Inferior parietal cortex (tissue), 1 donor: ENCODE results near the gene TSC2.

Experiments
- DNase-seq: peaks from one replicate; pipeline ENCODE4 v3.0.0-alpha.2; 2016; ENCODE audit errors: extremely low spot score

The TSC2 gene

DNA sequence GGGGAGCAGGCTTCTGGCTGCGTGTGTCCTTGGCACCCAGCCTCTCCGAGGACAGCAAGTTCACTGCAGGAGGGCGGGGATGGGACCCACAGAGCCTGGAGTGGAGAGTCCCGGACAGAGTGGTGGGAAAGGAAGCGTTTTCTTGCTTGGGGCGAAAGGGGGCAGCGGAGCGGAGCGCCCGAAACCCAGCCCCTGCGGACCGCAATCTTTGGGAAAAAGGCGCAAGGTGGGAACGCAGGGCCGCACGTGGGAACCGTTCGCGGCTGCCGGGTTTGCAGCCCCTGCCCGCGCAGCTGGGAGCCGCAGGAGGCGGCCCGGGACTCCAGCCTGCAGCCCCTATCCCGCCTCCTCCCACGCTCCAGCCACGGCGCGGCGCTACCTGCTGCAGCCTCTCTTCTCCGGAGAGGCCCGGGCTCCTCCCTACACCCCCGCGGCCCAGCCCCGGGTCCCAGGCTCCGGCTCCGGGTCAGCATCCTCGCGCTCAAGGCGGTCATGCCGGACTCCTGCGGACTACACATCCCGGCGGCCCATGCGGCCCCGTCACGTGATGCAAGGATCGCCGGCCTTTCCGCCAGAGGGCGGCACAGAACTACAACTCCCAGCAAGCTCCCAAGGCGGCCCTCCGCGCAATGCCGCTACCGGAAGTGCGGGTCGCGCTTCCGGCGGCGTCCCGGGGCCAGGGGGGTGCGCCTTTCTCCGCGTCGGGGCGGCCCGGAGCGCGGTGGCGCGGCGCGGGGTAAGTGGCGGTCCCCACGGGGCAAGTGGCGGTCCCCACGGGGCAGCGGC lies at the start of gene TSC2, which contains the start of gene NTHL1:
Gene TSC2 (plus strand): TSS at position 656 of the 786 bp plus-strand sequence. CDS start 631 bp downstream, outside the sequence.
Gene NTHL1 (minus strand): TSS at position 505 of the 786 bp plus-strand sequence. CDS start 11 bp downstream, at position 494.
- peak; percentile 97 for DNase-seq

- no peak for DNase-seq
Observed at GRCh38 chr16:1998360-1998835, 49.4 kb upstream of the TSC2 start.

- DNase-seq: no peak
Observed at GRCh38 chr16:1998852-1999801, 48.7 kb upstream of the TSC2 start.

DNA sequence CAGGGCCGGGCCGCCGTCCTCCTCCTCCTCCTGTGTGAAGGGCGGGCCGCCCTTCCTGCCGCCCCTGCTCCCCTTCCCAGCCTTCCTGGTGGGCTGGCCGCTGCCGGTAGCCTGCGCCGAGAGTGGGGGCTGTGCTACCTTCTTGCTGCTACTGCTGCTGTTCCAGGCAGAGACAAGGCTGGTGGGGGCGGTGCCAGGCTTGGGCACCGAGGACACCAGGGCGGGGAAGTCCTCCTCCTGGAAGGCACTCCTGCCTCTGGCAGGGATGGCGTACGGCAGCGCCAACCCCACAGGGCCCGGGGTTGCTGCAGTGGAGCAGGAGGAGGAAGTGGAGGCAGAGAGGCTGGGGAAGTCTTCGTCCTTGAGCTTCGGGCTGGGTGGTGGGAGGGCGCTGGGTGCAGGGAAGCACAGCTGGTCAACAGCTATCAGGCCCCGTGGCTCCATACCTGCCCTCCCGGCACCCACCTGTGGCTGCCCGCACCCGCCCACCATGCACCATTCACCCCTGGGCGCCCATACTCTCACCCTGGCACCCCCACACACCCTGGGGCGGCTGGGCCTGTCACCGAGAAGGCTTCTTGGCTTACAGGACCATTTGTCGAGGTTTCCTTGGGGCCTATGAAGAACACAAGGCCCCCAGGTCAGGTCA lies 47.8 kb upstream of the TSC2 start:
- no peak for DNase-seq

- DNase-seq: no peak
Observed at GRCh38 chr16:2001035-2001434, 46.8 kb upstream of the TSC2 start.

GRCh38 chr16:2001456-2002355 lies 46.1 kb upstream of the TSC2 start:
- DNase-seq: no peak

DNA sequence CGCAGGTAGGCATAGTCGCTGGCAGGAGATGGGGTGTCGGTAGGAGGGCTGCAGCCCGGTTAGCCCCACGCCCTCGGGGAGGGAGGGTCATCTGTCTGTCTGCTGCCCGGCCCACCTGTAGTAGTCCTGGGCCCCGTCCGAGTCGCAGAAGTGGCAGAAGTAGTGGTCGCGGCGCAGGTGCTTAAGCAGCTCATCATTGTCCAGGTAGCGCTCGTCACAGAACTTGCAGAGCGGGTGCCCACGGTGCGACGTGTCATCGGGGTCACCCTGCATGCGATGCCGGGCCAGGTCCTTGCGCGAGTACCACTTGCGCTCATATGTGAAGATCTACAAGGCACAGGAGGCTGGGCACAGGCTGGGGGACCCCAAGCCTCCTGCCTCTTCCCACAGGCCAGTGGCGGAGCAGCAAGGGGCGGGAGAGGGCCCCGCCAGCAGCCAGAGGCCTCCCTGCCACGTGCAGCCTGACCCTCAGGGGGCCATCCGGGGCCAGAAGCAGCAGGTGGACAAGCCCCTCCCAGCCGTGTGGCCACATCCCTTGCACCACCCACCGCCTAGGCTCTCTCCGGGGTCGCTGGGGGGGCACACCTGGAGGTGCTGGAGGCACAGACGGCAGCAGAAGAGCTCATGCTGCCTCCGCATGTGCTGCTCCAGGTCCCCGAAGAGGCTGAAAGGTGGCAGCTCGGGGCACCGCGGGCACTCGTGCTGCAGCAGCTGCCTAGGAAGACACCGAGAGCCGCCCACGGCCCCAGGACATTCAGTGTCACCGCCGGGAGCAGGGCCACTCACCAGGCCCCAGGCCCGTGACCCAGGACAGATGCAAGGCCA lies 45.2 kb upstream of the TSC2 start:
- no peak for DNase-seq

DNA sequence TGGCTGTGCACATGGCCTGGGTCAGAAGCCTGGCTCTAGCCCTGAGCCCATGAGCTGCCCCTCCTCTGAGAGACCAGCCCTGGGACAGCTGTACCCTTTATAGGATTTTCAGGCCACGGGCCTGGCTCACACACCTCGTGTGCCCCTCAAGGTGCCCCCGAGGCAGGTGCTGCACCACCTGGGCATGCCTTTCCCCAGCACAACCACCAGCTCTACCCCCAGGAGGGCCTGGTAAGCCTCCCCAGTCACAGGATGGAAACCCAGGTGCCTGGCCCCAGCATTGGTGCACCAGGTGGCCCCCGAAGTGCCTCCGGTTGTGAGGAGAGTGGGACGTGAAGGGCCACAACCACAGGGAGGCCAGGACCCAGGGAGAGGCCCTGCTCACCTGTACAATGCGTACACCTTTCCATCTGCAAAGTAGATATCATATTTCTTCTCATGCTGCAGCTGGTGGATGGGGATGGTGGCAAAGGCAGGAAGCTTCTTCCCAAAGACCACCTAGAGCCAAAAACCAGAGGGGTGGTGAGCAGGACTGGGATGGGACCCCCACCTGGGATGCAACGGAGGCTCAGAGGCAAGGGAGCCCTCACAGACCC lies 44.5 kb upstream of the TSC2 start:
- DNase-seq: no peak

GRCh38 chr16:2003827-2004641 lies 43.8 kb upstream of the TSC2 start:
- peak; percentile 76 for DNase-seq

DNA sequence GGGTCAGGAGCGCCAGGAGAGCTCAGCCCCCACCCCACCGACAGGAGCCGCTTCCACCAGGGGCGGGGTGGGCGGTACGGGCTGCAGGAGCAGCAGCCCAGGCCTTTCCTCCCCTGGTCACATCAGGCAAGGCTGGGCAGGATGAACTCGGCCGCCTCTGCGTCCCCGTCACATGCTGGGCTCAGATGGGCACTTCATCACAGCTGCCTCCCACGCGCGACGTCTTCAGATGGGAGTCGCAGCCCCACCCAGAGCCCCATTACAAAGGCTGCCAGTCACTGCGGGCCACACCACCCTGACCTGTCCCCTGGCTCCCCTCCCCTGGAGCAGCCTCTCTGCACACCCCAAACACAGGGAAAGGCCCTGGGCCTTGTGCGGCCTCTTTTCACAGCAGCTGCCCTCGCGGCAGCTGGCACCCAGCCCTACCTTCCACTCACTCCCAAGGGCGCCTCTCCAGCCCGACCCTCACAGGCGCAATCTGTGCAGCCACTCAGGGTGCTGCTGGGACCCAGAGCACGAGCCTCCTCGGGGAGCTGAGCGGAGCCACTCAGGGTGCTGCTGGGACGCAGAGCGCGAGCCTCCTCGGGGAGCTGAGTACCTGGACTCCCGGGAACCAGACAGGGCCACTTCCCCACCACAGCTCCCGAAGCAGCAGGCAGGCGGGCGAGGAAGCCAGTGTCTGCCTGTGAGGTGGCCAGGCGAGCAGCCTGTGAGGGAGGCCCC lies 42.8 kb upstream of the TSC2 start:
- no peak for DNase-seq

DNA sequence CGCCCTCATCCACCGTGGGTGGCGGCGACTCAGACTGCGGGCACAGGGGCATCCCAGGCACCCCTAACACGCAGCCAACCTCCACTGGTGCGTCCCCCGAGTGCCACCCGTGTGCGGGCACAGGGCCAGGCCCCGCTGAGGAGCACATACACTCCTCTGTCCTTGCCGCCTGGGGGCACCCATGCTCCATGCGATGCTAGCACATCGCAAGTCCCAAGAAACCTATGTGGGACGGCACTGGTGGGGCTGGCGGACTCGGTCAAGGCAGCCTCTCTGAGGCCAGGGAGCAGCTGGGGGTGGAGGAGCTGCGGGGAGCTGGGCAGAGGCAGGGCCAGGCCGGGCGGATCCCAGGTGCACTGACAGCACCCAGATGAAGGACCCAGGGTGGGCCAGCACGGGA lies 42.1 kb upstream of the TSC2 start:
- DNase-seq: no peak

DNA sequence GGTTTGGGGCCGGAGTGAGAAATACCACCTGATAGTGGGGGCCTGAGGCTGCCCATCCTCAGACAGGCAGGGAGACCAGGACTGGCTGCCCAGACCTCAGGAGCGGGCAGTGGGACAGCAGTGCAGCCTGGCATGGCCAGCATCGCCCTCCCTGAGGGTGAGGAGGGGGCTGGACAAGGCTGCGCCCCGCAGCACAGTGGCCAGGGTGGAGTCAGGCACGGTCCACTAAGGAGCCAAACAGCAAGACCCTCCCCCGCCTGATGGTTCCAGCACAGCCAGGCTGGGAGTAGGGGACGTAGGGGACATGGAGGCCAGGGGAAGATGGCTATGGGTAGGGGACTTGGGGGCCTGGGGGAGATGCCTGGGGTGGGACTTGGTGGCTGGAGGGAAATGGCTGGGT lies 41.5 kb upstream of the TSC2 start:
- DNase-seq: no peak

DNA sequence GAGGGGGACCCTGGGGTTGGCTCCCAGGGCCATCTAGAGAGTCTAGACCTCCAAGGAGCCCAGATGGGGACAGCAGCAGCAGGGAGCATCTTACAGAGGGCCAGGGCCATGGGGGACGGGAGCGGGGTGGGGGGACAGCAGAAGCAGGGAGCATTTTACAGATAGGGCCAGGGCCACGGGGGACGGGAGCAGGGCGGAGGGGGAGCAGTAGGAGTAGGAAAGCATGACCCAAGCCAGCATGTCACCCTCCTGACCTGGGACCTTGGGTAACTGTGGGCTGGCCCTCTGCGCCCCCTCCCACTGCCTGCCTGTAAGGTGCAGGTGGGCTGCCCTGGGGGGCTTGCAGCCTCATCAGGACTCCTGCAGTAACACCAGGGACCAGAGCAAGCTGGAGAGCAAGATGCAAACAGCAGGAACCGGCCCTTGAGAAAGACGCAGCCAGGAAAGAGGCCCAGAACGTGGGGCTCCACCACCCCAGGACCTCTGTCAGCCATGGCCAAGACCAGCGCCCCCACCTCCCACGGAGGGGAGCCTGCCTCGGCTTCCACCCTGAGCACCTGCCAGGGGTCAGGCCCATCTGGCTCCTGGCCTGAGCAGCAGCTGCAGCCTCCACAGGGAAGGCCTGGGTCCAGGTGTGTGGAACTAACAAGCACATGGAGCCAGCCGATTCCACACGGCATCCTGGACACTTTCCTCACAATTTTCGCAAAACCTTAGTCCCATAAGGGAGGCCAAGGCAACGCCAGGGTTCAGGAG lies 40.5 kb upstream of the TSC2 start:
- no peak for DNase-seq

DNA sequence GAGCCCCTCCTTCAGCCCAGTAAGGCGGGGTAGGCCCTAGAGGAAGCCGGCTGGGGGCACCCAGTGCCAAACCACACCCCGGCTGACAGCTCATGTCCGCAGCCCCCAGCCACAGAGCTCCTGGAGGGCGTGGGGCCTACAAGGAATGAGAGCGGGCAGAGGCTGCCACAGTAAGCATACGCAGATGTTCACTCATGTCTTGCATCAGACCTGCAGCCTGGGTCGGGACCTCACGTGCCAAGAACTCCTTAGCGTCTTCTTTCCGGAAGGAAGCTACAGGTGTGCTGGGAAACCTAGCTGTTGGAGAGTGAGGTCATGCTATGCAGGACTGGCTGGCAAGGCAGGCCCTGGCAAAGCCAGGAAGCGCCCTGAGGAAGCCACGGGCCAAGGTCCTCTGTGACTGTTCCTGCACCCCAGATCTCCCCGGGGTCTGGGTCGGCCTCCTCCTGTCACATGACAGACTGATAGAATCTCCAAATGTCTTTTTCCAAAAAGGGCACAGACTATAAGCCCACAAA lies 39.7 kb upstream of the TSC2 start:
- no peak for DNase-seq

- DNase-seq: no peak
Observed at GRCh38 chr16:2008631-2009163, 39.1 kb upstream of the TSC2 start.

GRCh38 chr16:2009164-2009711 lies 38.5 kb upstream of the TSC2 start:
- no peak for DNase-seq
